GM21515 (cell line): ENCODE results near the gene ARMH4.

ENCODE experiments used
- ATAC-seq: cut with Tn5 transposase; IDR thresholded peaks from one replicate; pipeline ENCODE4 v1.9.1; 2021; ENCODE audit not compliant: unreplicated experiment

Gene ARMH4

GRCh38 chr14:57974896-57975295, 177.1 kb downstream of the ARMH4 start:
- ATAC-seq, result no peak

- no peak for ATAC-seq
Measured at GRCh38 chr14:57970594-57970993, 181.4 kb downstream of the ARMH4 start.

GRCh38 chr14:57970175-57970574, 181.8 kb downstream of the ARMH4 start:
- no peak for ATAC-seq

- no peak for ATAC-seq
Measured at GRCh38 chr14:57963071-57963470, 188.9 kb downstream of the ARMH4 start.

- ATAC-seq, result no peak
Measured at GRCh38 chr14:57962325-57963035, 189.5 kb downstream of the ARMH4 start.

- no peak for ATAC-seq
Measured at GRCh38 chr14:57961786-57962060, 190.3 kb downstream of the ARMH4 start.

GRCh38 chr14:57960946-57961785, 190.8 kb downstream of the ARMH4 start:
- no peak for ATAC-seq

- no peak for ATAC-seq
Measured at GRCh38 chr14:57957441-57957840, 194.6 kb downstream of the ARMH4 start.
